Measurements from ENCODE around the gene MEIOSIN. TPM values are rescaled to one million over a fixed set of nuclear protein-coding genes. Genes with fewer than 3 reads are reported as not detected.

Gene MEIOSIN
- total and polyA plus RNA-seq, 9 of the 15 experiments (the other 6 are each of a cell fraction or from before 2014, with no cell fraction given): 0.06 to 2.0 (median 0.76) TPM

DNA sequence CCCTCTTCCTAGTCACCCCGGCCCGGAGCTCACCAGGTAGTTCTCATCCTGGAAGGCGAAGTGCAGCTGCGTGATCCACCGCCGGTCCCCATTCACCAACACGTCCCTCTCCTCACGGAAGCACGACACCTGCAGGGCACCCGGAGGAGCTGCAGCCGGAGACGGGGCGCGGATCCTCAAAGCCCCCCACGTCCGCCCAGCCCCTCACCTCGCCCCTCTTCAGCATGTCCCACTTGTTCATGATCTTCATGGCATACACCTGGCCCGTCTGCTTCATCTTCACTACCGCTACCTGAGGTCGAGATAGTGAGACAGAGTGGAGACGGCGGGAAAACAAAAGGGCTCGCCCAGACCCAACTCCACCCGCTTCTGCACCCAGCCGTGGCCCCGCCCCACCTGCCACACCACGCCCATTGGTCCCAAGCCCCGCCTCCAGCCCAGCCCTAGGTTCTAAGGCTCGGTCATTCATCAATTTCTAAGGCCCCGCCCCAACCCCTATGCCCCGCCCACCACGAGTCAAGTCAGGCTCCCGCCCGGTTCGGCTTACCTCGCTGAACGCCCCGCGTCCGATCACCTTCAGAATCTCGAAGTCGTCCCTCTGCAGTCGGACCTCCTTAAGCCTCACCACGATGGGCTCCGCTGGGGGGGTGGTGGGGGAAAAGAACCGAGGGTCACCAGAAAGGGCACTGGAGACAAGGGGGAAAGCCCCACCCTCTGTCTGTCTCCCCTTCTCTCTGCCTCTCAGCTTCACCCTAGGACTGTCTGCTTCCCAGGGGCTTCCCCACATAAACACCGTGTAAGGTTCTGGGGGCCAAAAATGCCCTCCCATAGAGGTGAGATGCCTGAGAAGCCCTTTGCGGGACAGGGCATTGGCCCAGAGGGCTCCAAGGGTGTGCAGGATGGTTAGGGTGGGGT is 46.2 kb downstream of the MEIOSIN start (continued):
- TF ChIP-seq, protein P1, sequence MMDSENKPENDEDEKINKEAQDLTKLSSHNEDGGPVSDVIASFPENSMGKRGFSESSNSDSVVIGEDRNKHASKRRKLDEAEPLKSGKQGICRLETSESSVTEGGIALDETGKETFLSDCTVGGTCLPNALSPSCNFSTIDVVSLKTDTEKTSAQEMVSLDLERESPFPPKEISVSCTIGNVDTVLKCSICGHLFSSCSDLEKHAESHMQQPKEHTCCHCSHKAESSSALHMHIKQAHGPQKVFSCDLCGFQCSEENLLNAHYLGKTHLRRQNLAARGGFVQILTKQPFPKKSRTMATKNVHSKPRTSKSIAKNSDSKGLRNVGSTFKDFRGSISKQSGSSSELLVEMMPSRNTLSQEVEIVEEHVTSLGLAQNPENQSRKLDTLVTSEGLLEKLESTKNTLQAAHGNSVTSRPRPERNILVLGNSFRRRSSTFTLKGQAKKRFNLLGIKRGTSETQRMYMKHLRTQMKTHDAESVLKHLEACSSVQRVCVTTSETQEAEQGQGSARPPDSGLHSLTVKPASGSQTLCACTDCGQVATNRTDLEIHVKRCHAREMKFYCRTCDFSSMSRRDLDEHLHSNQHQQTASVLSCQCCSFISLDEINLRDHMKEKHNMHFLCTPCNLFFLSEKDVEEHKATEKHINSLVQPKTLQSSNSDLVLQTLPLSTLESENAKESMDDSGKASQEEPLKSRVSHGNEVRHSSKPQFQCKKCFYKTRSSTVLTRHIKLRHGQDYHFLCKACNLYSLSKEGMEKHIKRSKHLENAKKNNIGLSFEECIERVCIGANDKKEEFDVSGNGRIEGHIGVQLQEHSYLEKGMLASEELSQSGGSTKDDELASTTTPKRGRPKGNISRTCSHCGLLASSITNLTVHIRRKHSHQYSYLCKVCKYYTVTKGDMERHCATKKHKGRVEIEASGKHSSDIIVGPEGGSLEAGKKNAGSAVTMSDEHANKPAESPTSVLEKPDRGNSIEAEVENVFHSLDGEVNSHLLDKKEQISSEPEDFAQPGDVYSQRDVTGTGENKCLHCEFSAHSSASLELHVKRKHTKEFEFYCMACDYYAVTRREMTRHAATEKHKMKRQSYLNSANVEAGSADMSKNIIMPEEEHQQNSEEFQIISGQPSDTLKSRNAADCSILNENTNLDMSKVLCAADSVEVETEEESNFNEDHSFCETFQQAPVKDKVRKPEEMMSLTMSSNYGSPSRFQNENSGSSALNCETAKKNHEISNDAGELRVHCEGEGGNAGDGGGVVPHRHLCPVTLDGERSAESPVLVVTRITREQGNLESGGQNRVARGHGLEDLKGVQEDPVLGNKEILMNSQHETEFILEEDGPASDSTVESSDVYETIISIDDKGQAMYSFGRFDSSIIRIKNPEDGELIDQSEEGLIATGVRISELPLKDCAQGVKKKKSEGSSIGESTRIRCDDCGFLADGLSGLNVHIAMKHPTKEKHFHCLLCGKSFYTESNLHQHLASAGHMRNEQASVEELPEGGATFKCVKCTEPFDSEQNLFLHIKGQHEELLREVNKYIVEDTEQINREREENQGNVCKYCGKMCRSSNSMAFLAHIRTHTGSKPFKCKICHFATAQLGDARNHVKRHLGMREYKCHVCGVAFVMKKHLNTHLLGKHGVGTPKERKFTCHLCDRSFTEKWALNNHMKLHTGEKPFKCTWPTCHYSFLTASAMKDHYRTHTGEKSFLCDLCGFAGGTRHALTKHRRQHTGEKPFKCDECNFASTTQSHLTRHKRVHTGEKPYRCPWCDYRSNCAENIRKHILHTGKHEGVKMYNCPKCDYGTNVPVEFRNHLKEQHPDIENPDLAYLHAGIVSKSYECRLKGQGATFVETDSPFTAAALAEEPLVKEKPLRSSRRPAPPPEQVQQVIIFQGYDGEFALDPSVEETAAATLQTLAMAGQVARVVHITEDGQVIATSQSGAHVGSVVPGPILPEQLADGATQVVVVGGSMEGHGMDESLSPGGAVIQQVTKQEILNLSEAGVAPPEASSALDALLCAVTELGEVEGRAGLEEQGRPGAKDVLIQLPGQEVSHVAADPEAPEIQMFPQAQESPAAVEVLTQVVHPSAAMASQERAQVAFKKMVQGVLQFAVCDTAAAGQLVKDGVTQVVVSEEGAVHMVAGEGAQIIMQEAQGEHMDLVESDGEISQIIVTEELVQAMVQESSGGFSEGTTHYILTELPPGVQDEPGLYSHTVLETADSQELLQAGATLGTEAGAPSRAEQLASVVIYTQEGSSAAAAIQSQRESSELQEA (IDR thresholded peaks at IDR 0.05; ENCODE audit: low read depth): no peak
- TF ChIP-seq, protein P2, sequence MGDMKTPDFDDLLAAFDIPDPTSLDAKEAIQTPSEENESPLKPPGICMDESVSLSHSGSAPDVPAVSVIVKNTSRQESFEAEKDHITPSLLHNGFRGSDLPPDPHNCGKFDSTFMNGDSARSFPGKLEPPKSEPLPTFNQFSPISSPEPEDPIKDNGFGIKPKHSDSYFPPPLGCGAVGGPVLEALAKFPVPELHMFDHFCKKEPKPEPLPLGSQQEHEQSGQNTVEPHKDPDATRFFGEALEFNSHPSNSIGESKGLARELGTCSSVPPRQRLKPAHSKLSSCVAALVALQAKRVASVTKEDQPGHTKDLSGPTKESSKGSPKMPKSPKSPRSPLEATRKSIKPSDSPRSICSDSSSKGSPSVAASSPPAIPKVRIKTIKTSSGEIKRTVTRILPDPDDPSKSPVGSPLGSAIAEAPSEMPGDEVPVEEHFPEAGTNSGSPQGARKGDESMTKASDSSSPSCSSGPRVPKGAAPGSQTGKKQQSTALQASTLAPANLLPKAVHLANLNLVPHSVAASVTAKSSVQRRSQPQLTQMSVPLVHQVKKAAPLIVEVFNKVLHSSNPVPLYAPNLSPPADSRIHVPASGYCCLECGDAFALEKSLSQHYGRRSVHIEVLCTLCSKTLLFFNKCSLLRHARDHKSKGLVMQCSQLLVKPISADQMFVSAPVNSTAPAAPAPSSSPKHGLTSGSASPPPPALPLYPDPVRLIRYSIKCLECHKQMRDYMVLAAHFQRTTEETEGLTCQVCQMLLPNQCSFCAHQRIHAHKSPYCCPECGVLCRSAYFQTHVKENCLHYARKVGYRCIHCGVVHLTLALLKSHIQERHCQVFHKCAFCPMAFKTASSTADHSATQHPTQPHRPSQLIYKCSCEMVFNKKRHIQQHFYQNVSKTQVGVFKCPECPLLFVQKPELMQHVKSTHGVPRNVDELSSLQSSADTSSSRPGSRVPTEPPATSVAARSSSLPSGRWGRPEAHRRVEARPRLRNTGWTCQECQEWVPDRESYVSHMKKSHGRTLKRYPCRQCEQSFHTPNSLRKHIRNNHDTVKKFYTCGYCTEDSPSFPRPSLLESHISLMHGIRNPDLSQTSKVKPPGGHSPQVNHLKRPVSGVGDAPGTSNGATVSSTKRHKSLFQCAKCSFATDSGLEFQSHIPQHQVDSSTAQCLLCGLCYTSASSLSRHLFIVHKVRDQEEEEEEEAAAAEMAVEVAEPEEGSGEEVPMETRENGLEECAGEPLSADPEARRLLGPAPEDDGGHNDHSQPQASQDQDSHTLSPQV (IDR thresholded peaks at IDR 0.05): no peak
- TF ChIP-seq PTTG1 (tag; IDR thresholded peaks at IDR 0.05; ENCODE audit: low read depth): no peak
- TF ChIP-seq TCF3 (CRISPR knock-in tag; IDR thresholded peaks at IDR 0.05): no peak
- no peak for TF ChIP-seq XRCC4 (IDR thresholded peaks at IDR 0.05; ENCODE audit: extremely low read depth, insufficient read depth, insufficient read length)
- no peak for TF ChIP-seq ZNF695 (CRISPR knock-in tag; IDR thresholded peaks at IDR 0.05)
- 0 out of 2 replicates have a peak, but pooled peaks have one; percentile 21 for TF ChIP-seq LEF1 (IDR thresholded peaks at IDR 0.05)
- TF ChIP-seq POLR2H (tag; IDR thresholded peaks at IDR 0.05; ENCODE audit: low read depth): no peak
- no peak for TF ChIP-seq FOXA3 (CRISPR knock-in tag; conservative IDR thresholded peaks at IDR 0.05 in 1 of 2, IDR thresholded peaks at IDR 0.05 in 1 of 2)
- no peak for TF ChIP-seq ZC3H4 (CRISPR knock-in tag; IDR thresholded peaks at IDR 0.05; ENCODE audit: borderline replicate concordance)
- TF ChIP-seq U2AF1 (optimal IDR thresholded peaks at IDR 0.05; ENCODE audit: low read depth, low read length): no peak
- no peak for TF ChIP-seq MED1 (CRISPR knock-in tag; IDR thresholded peaks at IDR 0.05; ENCODE audit: borderline replicate concordance)
- peak; percentile 33 to 39; a peak in 2 of 4 replicates for TF ChIP-seq NRF1 (conservative IDR thresholded peaks at IDR 0.05 in 1 of 2, IDR thresholded peaks at IDR 0.05 in 1 of 2)
- TF ChIP-seq CHD4 (IDR thresholded peaks at IDR 0.05; ENCODE audit: insufficient read depth, insufficient replicate concordance, low read depth, low read length, poor library complexity, severe bottlenecking): no peak
